Stimulated activated CD4-positive, alpha-beta T cell treated with anti-CD3 and anti-CD28 coated beads, Interleukin-15, amount 100 ng/mL, for 1 hour (primary cell): Measurements from ENCODE around the gene FBXO22.

ENCODE experiments used
- DNase-seq, 2 donors: peaks; one replicate each; pipeline ENCODE4 v3.0.0-alpha.2; 2020; ENCODE audit warnings: low read depth in 1 of 2, low spot score in 1 of 2

FBXO22 gene

DNA sequence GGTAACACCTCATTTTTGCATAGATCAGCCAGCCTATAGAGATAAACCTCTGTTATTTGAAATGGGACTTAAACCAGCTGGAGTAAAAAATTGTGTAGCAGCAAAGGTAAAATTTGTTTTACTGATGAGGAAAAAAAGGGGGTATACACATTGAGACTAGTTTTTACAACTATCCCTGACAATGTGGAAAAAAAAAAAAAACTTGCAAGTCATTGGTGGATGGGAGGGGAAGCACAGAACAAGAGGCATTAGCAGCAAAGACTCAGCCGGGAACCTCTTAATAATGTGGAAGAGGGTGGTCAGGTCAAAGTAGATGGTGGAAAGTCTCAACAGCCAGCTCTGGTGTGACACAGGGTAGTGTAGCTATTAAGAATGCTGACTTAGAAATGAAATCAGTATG is 14.5 kb downstream of the FBXO22 start:
- no peak for DNase-seq

DNA sequence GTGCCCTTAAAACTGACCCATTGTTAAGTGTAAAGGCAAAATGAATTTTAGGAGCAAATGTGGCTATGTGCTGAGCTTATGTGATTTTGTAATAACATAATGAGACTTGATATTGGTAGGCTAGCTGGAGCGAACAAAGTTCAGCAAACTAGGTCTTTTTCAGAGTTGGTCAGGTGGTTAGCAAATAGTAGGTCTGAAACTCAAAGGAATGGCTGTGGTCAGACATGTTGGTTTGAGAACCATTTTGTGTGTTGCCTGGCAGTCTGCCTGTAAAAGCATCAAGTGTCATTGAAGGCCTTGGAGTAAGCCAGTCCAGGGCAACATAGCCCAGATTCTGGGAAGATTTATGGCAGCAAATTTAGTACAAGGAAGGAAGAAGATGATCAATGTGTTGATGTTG is 16.4 kb downstream of the FBXO22 start:
- DNase-seq, result no peak

DNA sequence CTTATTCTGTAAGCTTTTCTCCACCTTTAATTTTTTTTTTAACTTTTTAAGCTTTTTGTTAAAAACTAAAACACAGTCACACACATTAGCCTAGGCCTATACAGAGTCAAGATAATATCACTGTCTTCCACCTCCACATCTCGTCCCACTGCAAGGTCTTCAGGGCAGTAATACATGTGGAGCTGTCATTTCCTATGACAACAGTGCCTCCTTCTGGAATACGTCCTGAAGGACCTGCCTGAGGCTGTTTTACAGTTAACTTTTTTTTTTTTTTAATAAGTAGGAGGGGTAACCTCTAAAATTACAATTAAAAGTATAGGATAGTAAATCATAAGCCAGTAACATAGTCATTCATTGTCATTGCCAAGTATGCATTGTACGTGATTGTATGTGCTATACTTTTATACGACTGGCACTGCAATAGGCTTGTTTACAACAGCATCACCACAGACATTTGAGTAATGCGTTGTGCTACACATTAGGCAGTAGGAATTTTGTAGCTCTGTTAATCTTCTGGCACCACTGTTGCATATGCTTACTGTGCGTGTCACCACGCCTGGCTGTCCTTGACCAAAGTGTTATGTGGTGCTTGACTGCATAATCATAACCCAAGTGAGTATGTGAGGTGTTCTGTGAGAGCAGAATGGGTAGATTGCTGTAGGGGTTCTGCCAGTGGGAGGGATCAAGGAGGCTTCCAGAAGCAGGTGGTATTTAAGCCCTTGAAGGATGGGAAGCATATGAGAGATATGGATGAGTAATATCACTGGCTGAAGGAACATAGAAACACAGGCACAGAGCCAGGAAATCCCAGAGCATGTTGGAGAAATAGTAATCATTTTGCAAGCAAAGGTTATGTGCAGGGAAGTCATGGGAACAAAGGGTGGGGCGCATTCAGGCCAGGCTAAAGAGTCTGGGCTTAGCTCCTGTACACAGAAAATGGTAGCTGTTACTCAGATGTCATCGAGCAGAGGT is 18.3 kb downstream of the FBXO22 start:
- no peak for DNase-seq

DNA sequence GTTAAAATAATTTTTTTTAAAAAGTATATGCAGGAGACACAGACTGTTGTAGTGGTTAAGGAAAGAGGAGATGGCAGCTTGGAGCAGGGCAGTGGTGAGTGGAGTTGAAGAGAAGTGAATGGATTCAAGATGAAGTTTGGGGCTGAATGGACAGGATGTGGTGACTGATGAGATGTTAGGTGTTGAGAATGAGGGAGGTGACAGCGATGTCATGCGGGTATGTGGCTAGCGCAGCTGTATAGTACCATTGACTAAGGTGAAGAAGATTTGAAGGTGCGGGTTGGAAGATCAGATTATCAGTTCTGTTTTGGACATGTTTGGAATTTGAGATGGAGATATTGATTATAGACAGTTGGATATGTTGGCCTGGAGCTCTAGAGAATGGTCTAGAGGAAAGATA is 20.1 kb downstream of the FBXO22 start:
- DNase-seq, result no peak

DNA sequence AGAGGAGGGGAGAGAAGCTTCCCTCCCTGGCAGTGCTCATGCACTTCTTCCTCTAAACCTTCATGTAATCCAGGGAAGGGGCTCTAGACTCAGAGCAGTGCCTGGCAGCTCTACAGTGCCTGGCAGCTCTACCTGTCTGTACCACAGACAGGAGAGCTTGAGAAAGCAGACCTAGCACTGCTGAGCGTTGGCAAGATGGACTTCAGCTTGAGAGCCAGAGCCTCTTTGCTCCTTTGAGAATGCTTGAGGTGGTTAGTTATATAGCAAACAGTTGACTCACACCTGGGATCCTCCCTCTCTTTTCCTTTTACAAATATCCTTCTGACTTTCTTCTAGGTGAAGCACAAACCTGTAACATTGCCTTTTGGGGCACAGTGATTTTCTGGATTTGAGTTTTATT is 20.9 kb downstream of the FBXO22 start:
- no peak for DNase-seq

DNA sequence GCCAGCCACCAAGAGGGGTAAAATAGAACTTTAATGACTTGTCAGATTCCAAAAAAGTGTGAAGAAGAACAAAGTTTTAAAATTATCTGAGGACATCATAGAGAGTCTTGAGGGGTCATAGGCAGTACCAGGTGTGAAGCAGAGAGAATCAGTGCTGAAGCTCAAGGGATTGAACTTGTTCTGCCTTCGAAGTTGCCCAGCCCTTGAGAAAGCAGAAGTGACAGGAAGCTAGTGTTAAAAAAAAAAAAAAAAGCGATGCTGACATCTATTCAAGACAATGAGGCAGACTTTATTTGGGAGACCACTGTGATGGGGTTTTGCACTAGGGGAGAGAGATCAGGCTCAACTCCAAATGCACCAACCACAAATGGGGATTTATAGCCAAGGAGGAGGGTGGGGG is 21.8 kb downstream of the FBXO22 start:
- no peak for DNase-seq

DNA sequence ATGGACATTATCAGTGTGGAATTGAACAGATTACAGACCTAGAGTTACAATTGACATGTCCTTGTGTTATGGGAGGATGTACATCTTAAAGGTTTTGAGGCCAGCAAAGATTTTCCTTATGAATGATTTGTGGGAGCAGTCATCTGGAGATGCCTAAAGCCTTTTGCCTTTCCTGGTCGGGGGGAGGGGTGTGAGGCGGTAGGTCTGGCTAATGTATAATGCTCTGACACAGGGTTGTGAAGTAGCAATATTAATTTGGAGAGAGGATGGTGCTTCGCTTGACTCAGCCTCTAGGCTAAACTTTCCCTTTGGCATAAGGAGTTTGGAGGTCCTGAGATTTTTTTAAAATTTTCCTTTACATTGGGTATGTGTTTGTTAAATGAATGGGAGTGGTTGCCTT is 23.3 kb downstream of the FBXO22 start:
- DNase-seq, result no peak

DNA sequence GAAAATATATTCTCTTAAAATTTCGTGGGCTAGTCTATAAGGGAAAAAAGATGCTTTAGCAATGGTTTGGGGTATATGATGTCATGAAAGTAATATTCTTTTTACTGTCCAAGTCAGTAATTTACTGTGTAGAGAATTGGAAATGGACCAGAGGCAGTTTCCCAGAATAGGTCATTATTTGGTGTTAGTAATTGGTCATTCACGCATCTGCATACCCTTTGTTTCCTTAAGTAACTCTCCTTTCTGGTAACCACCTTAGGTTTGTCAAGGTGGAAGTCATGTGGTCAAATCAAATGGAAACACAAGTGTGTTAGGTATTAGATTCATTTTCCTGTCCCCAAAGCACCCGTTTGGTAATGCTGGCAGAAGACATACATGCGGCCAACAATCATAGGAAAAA is 23.9 kb downstream of the FBXO22 start:
- DNase-seq, result no peak

DNA sequence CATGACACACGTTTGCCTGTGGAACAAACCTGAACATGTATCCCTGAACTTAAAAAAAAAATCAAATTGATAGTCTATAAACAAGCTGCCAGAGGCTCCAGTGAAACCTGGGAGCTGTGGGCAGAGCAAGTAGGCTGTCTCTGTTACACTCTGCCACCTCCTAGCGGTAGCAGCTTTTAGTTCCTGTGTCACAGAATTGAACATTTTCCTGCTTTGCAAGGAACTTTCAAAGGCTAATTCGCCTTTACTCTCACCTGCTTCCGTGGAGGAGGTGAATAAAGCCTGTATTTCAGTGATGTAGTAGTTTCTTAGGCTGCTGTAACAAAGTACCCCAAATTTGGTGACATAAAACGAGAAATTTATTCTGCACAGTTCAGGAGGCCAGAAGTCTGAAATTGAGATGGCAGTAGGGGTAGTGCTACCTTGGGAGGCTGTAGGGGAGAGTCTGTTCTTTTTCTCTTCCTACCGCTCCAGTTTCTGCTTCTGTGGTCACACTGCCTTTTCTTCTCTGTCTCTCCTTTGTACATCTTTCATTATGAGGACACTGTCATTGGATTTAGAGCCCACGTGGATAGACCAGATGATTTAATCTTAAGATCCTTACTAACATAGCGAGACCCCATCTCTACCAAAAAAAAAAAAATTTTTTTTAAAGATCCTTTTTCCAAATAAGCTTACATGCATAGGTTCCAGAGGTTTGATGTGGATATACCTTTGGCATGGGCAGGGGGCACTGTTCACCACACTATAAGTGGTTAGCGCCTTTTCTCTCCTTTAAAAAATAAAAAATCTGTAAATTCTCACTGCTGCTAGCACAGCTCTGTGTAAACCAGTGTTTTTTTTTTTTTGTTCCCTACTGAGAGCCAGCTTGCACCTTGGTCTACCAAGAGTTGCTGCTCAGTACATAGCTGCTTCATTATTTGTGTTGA is 25.3 kb downstream of the FBXO22 start:
- DNase-seq, result no peak

DNA sequence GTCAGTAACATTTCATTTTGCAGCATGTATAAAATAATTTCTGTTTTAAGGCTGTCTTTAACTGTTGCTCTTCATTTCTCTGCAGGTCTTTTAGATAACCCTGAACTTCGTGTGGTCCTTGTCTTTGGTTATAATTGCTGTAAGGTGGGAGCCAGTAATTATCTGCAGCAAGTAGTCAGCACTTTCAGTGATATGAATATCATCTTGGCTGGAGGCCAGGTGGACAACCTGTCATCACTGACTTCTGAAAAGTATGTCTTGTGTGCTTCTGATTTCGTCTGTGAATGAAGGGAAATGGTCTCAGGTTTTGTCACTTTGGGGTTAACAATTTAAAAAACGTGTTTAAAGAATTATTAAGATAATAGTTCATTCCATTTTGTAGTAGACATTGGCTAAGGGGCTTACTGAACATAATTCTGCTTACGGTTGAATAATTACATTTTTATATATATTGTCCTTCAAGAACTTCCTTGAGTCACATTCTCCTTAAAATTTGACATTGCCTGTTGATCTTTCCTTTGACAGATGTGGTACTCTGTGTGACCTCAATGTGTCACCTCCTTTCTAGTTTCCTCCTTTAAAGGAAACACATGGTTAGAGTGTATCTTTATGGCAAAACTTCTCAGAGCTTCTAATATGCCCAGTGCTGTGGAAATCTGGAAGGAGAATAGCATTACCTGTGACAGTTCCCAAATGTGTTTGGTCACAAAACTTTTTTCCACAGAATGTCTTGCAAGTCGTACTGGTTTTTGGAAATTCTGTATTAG is 26.3 kb downstream of the FBXO22 start:
- DNase-seq, result no peak

DNA sequence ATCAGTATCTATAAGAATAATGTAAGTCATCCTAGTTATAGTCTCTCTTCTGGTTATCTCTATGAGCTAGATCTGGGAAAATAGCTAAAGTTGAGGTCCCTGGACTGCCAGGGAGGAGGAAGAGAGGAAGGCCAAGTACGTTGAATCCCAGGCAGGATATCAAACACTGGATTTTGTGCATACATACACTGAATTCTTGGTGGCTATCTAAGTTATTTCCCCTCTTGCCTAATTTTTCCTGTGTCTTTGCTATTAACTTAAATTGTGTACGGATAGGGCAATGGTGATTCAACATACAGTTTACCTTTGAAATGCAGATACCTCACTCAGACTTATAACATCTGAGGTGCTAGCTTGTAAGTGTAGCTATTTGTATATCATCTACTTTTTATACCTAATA is 27.2 kb downstream of the FBXO22 start:
- DNase-seq, result no peak

DNA sequence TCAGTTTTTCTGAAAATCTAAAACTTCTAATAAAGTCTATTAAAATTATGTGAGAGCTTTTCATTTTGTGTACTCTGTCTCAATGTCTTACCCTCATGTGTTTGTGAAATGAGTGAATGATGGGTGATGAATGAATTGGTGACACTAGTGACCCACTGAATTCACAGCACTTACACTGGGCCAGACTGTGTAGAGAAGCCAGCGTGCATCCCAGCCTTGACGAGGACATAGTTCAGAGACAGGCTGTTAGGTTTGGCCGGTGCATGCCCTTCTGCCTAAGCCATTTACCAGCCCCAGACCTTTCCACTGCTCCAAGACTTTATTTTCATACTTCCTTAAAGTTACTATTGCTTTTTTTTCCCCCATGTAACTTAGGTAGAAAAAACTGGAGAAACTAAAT is 38.8 kb downstream of the FBXO22 start:
- no peak for DNase-seq

DNA sequence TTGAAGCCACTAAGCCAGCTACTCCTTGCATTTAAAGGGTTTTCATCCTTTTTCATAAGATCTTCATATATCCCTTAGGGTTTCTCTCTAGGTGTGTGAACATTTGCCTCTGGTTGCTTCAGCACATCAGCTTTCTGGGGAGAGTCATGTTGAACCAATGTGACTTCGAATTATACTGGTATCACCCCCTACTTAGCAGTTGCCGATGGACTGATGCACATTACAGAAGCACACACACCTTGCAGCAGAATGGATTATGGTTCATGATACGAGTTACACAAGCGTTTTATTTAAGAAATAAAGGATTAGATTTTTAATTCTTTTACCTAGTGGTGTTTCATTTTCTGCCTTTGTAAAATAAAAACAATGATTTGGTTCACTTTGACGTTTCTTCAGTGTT is 39.6 kb downstream of the FBXO22 start:
- no peak for DNase-seq

DNA sequence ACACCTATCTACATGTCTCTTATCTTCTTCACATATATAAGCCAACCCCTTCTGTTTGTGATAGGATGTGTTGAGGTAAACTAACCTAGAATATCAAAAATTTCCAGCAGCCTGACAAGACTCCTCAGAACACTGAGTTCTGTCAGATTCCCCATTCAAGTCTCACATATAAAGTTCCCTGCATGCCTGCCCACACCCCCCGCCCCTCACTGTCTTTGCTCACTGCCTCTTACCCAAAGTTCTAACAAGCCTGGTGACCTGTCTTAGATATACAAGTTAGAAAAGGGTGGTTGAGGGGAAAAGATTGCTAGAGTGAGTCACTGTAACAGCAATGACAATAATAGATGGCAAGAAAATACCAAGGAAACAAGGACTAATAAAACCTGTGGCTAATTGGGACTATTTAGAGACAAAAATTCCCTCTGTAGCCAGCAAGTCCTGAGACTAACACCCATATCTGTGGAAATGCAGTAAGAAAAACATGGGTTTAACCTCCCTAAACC is 40.1 kb downstream of the FBXO22 start:
- no peak for DNase-seq

DNA sequence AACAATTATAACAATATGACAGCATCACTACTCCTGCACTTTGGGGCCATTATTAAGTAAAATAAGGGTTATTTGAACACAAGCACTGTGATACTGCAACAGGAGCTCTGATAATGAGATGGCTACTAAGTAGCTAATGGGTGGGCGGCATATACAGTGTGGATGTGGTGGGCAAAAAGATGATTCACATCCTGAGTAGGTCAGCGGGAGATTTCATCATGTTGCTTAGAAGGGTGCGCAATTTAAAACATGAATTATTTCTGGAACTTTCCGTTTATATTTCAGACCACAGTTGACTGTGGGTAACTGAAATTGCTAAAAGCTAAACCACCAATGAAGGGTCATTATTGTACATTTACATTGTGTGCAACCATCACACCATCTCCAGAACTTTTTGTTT is 42.3 kb downstream of the FBXO22 start:
- DNase-seq, result no peak

DNA sequence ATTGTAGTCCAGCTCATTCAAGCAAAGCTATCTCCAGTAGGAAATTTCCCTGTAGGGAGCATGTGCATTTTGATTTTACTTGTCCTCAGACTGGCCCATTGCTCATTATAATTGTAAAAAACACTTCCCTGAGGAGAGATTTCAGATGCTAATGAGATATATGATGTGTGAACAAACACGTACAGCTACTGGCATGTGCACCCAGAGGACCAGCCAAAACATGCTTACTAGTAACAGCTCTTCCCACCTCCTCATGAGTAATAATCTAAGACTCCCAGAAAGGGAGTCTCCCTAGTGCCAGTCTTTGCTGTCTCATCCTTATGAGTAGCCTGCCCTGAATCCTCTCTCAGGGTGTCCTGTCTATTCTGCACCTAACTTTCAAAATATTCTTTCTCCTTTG is 43.4 kb downstream of the FBXO22 start:
- DNase-seq, result no peak

DNA sequence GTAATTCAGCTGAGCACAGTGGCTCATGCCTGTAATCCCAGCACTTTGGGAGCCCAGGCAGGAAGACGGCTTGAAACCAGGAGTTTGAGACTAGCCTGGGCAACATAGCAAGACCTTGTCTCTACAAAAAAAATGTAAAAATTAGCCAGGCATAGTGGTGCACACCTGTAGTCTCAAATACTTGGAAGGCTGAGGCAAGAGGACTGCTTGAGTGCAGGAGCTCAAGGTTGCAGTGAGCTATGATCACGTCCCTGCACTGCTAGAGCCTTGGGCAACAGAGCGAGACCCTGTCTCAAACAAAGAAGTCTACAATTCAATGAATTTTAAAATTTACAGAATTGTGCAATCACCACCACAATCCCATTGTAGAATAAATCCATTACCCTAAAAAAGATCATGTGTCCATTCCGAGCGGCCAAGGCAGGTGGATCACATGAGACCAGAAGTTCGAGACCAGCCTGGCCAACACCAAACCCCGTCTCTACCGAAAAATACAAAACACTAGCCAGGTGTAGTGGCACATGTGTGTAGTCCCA is 45.2 kb downstream of the FBXO22 start:
- DNase-seq, result no peak

DNA sequence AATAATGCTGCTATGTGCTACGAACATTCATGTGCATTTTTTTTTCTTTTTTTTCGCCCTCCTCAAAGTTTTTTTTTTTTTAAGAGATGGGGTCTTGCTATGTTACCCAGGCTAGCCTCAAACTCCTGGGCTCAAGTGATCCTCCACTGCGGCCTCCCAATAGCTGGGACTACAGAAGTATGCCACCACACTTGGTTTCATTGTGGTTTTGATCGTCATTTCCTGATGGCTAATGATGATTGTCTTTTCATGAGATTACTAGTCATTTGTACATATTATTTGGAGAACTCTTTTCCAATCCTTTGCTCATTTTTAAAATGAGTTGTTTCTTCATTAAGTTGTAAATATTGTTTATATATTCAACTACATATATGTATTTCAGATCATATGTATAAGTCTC is 48.8 kb downstream of the FBXO22 start:
- DNase-seq, result no peak

DNA sequence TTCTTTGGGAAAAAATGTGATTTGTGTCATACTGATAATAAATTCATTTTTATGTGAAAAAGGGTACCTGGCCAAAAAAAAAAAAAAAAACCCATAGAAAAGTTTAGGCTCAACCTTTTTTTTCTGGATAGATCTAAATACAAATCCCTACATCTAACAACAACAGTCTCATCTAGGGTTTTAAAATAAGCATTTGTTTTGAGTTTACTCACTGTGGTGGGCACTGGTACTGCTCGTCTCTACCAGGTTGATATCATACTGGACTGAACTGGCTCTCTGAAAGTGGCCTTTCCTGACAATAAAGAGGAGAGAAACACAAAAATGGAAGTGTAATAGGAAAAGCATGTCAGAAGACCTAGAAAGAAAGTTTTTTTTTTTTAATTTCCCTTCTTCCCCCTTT is 52.0 kb downstream of the FBXO22 start:
- DNase-seq, result no peak

DNA sequence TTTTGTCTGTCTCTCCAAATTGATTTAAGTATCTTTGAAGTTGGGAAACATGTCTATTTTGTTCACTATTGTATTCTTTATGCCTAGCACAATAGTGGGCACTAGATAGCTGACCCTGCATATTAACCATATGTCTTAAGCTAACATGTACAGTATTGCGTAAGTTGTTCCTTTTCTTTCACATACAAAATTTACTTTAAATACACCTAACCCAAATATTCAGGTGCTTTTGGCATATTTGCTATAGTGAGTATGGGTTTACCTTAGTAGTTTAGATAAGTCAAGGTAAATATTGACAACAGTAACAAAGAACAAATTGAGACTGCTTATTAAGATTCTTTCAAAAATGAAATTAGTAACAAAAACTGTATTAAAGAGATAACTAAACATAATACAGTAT is 57.7 kb downstream of the FBXO22 start:
- DNase-seq, result no peak

DNA sequence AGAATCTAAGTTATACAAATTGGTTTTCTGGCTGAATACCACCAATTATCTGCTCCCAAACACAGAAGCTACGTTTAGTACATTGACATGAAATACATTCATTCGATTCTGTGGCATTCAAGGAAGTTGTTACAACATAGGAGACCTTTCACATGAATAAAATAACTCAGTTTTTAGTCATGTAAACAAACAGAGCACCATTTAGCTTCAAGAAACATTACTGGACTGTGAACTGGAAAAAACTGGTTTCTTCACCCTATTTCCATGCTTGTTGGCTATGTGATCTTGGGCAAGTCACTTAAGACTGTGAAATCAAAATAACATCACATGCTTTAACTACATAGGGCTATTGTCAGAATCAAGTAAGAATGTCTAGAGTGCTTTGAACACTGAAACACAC is 62.4 kb downstream of the FBXO22 start:
- no peak for DNase-seq
